K562 (cell line): ENCODE results near the gene LRRC57. TPM values are rescaled to one million over a fixed set of nuclear protein-coding genes. Genes with fewer than 3 reads are reported as not detected.

Experiments used
- ATAC-seq: fragments of 200-7000 bp; cut with Tn5 transposase; 3 replicates; pipeline ENCODE4 v1.9.1; 2020; ENCODE audit warnings: moderate library complexity
- BruUV-seq: library from RNA; stranded (reverse); fragments of 400-500 nt; replicated peaks from 2 replicates; lab custom pipeline; 2021; lab: Mats Ljungman, UMichigan
- CTCF ChIA-PET: fragments of 300-600 bp; formaldehyde crosslinking; extraction: SDS; loops from one replicate; lab custom pipeline; 2021; ENCODE audit warnings: low intra/inter-chr PET ratio; lab: Yijun Ruan, JAX
- POLR2A ChIA-PET: fragments of 300-600, 350-650 bp; sonication (Branson Sonifier 250); formaldehyde crosslinking; extraction: SDS; loops from one replicate; lab custom pipeline; 2021; ENCODE audit warnings: antibody characterized with exemption, inconsistent platforms; lab: Yijun Ruan, JAX
- DNase-seq, 4 experiments: peaks; one replicate each; pipeline versions ENCODE4 v3.0.0 to v3.0.0-alpha.2; 2011 to 2018; ENCODE audit warnings: low spot score in 3 of 4, mixed read lengths in 3 of 4; ENCODE audit errors: extremely low read depth in 1 of 4
- FAIRE-seq: peaks from 2 replicates; lab custom pipeline; 2011; peaks lifted over from hg19 to GRCh38; lab: Jason Lieb, UNC
- H2AFZ ChIP-seq: 2 replicates; pipeline ENCODE4 v1.6.0; 2011; ENCODE audit warnings: low read depth, low read length, control low read depth, inconsistent platforms
- H3K27ac ChIP-seq: fragments of 200-600 bp; 3 replicates; pipeline ENCODE4 v1.8.0; 2011; ENCODE audit warnings: low read depth, mild to moderate bottlenecking, control low read depth, inconsistent platforms, low read length, moderate library complexity, mixed read lengths; ENCODE audit errors: extremely low read depth
- H3K27me3 ChIP-seq, 2 experiments: fragments of 300-600 bp in 1 of 2; 2 replicates in 1 of 2; 3 replicates in 1 of 2; pipeline versions ENCODE4 v1.6.0 to v1.8.0; 2011; ENCODE audit warnings: inconsistent platforms in 2 of 2, low read length in 2 of 2, mild to moderate bottlenecking in 1 of 2, mixed read lengths in 1 of 2, moderate library complexity in 1 of 2; ENCODE audit not compliant: control insufficient read depth in 2 of 2, insufficient read depth in 2 of 2
- H3K36me3 ChIP-seq: fragments of 300-600 bp; 3 replicates; pipeline ENCODE4 v1.8.0; 2011; ENCODE audit warnings: mild to moderate bottlenecking, low read length, inconsistent platforms; ENCODE audit not compliant: control insufficient read depth, insufficient read depth
- H3K4me1 ChIP-seq, 2 experiments: fragments of 200-600 bp in 1 of 2; replicated peaks in 1 of 2; 2 replicates in 1 of 2; 3 replicates in 1 of 2; pipeline versions ENCODE4 v1.5.1 to v1.8.0; 2011; ENCODE audit warnings: inconsistent platforms in 2 of 2, low read length in 2 of 2, mild to moderate bottlenecking in 1 of 2, mixed read lengths in 1 of 2, moderate library complexity in 1 of 2; ENCODE audit not compliant: control insufficient read depth in 2 of 2, insufficient read depth in 2 of 2
- H3K4me2 ChIP-seq: 2 replicates; pipeline ENCODE4 v1.6.1; 2011; ENCODE audit warnings: low read length, control low read depth, inconsistent platforms, mixed read lengths; ENCODE audit not compliant: insufficient read depth
- H3K4me3 ChIP-seq: fragments of 200-600 bp; sonication (generic), shearing (Covaris generic); 2 replicates; pipeline ENCODE4 v1.5.1; 2016; ENCODE audit warnings: control low read depth, inconsistent platforms
- H3K79me2 ChIP-seq: fragments of 200-600 bp; 3 replicates; pipeline ENCODE4 v1.8.0; 2011; ENCODE audit warnings: low read length, inconsistent platforms; ENCODE audit not compliant: control insufficient read depth, insufficient read depth
- H3K9ac ChIP-seq, 2 experiments: 2 replicates each; pipeline versions ENCODE4 v1.6.0 to v1.6.1; 2011; ENCODE audit warnings: low read depth in 2 of 2, low read length in 2 of 2, control low read depth in 1 of 2, inconsistent platforms in 1 of 2, mild to moderate bottlenecking in 1 of 2, mixed read lengths in 1 of 2; ENCODE audit not compliant: insufficient read depth in 1 of 2
- H3K9me1 ChIP-seq: one replicate; pipeline ENCODE4 v1.6.0; 2011; ENCODE audit warnings: inconsistent platforms, mild to moderate bottlenecking, low read length, moderate library complexity; ENCODE audit not compliant: control insufficient read depth, insufficient read depth
- H3K9me3 ChIP-seq: replicated peaks from 2 replicates; pipeline ENCODE4 v1.5.1; 2011; ENCODE audit warnings: low read depth, low read length, inconsistent platforms; ENCODE audit not compliant: control insufficient read depth, insufficient read depth
- H4K20me1 ChIP-seq: replicated peaks from 2 replicates; pipeline ENCODE4 v1.6.1; 2011; ENCODE audit warnings: low read length, inconsistent platforms, mixed read lengths; ENCODE audit not compliant: control insufficient read depth, insufficient read depth
- E2F3 ChIP-seq: fragments of 250-450 bp; sonication (Bioruptor Pico); IDR thresholded peaks from 2 replicates; pipeline ENCODE4 v1.4.0; 2020; ENCODE audit warnings: mild to moderate bottlenecking
- NFATC3 ChIP-seq: fragments of 450-650 bp; IDR thresholded peaks from 2 replicates; pipeline ENCODE4 v1.6.1; 2017; ENCODE audit warnings: mild to moderate bottlenecking
- PHF20 ChIP-seq: fragments of 450-650 bp; IDR thresholded peaks from 2 replicates; pipeline ENCODE4 v1.6.1; 2018; ENCODE audit not compliant: partially characterized antibody
- TAF15 ChIP-seq: fragments of 200-400 bp; formaldehyde crosslinking; IDR thresholded peaks from 2 replicates; pipeline ENCODE4 v1.6.1; 2017; ENCODE audit warnings: mild to moderate bottlenecking, low read depth, low read length, moderate library complexity
- TAF9B ChIP-seq: fragments of 450-650 bp; IDR thresholded peaks from 2 replicates; pipeline ENCODE4 v1.6.1; 2018; ENCODE audit warnings: mild to moderate bottlenecking; ENCODE audit not compliant: partially characterized antibody
- ZNF224 ChIP-seq: sonication (generic); formaldehyde crosslinking; IDR thresholded peaks from 2 replicates; pipeline ENCODE4 v1.8.0; 2022; ENCODE audit warnings: mild to moderate bottlenecking, missing genetic modification reagents
- ZNF384 ChIP-seq: IDR thresholded peaks from 2 replicates; pipeline ENCODE4 v1.6.1; 2012; ENCODE audit warnings: low read depth, low read length, improper control_type of control experiment
- WGBS: fragments of 100-300 bp; shearing (Covaris generic); methylation state at CpG from one replicate; pipeline ENCODE4 v1.1.6; 2016; ENCODE audit warnings: low coverage, mixed read lengths; ENCODE audit not compliant: insufficient coverage; ENCODE audit errors: missing lambda C conversion rate; 5-methylcytosine and 5-hydroxymethylcytosine counted together
- in situ Hi-C: fragments of 300-500 bp; cut with MboI; formaldehyde crosslinking; loops from 4 replicates; pipeline ENCODE4 v1.15.0; 2018; ENCODE audit warnings: inconsistent platforms, mixed read lengths
- intact Hi-C: fragments of 100-400 bp; cut with micrococcal nuclease; formaldehyde crosslinking; loops from 2 replicates; pipeline ENCODE4 v1.14.2; 2022
- polyA plus RNA-seq, 8 experiments: library from polyadenylated mRNA; depleted of rRNA in 4 of 8; stranded (reverse) in 5 of 8; unstranded in 3 of 8; fragments of >200 nt; fragmentation: Nextera tagmentation in 2 of 8; fragmentation: Illumina TruSeq in 1 of 8; extraction: Ambion mirVana in 2 of 8; extraction: Trizol in 1 of 8; gene quantifications; 2 replicates each; pipeline versions ENCODE4 v1.2.1 to v1.2.3, GENCODE V29; 2011 to 2014; ENCODE audit warnings: inconsistent platforms in 1 of 8, missing spikeins in 1 of 8
- total RNA-seq, 7 experiments: library from RNA; depleted of rRNA in 6 of 7; stranded (reverse); fragments of >200 nt in 6 of 7; fragmentation: Illumina TruSeq in 2 of 7; extraction: Trizol in 2 of 7; gene quantifications; 2 replicates each; pipeline versions ENCODE4 v1.2.1 to v1.2.3, GENCODE V29; 2011 to 2021; ENCODE audit warnings: low replicate concordance in 1 of 7
- TF ChIP-seq, protein P1 (sequence below): fragments of 250-450 bp; sonication (Bioruptor Pico); IDR thresholded peaks from 2 replicates; pipeline ENCODE4 v1.8.0; 2022; ENCODE audit warnings: moderate library complexity, mild to moderate bottlenecking, inconsistent platforms
- TF ChIP-seq, protein P2 (sequence below), 2 experiments: fragments of 450-650 bp; formaldehyde crosslinking in 1 of 2; IDR thresholded peaks; 2 replicates each; pipeline versions ENCODE4 v1.4.0 to v1.6.1; 2014 to 2020; ENCODE audit warnings: mild to moderate bottlenecking in 2 of 2, borderline replicate concordance in 1 of 2, low read depth in 1 of 2
- TF ChIP-seq, protein P3 (sequence below): fragments of 450-650 bp; IDR thresholded peaks from 2 replicates; pipeline ENCODE4 v1.6.1; 2016; ENCODE audit warnings: missing biosample characterization, missing genetic modification characterization

Gene LRRC57
- total and polyA plus RNA-seq, 9 of the 15 experiments (the other 6 are each of a cell fraction or from before 2014, with no cell fraction given) = 3.9 to 20.4 (median 14.8) TPM

DNA sequence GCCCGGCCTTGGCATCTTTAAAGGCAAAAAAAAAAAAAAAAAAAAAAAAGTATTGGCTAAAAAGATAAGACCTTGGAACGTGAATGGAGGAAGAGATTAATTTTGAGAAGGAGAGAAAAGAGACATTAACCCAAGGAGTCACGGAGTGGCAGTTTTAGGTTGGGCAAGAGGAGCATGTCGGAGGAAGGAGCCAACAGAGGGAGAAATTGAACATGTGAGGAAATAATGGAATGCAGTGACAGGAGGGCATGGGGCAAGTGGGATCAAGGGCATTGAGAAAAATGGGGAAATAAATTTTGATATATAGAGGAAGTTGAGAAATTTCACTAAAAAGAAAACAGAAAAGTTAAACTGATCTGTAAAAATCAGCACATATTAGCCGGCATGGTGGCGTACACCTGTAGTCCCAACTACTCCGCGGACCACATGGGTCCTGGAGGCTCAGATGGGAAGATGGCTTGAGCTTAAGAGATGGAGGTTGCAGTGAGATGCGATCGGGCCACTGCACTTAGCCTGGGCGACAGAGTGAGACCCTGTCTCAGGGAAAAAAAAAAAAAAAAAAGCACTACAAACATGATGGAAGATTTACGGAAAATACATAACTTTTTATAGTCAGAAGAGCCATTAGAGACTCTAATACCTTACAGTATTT, 1.3 kb upstream of the LRRC57 start:
- ChIA-PET CTCF (no interaction called here), POLR2A (interaction anchor here (0.7 to 3.0 kb wide), 3 partner anchors 11 to 19 kb away, joined by 3 to 14 read pairs (median 4); no protein-coding TSS in a partner anchor)
- intact Hi-C loops (loop anchor here (2.0 to 10.0 kb wide), 2 partner anchors 55 to 105 kb away; partner anchors contain the start of gene SNAP23), in situ Hi-C loops (no loop called here)
- H3K36me3 ChIP-seq = peaks cover 48% of the 10 kb centered on the region
- no peaks in the 10 kb centered on the region for H3K9me3 ChIP-seq
- peaks cover 5% of the 10 kb centered on the region; the same call in 1 of the 2 replicates for H4K20me1 ChIP-seq
- peak overlapping the region; percentile 44; the same call in 2 of the 3 replicates for H3K27ac ChIP-seq
- FAIRE-seq (no peak), DNase-seq (peak in 1 of 4 experiments; percentile 24), ATAC-seq (no peak)
- H3K9me1 ChIP-seq = no peaks in the 10 kb centered on the region
- H3K27me3 ChIP-seq = no peaks in the 10 kb centered on the region
- H3K79me2 ChIP-seq = peaks cover 85% of the 10 kb centered on the region
- H3K4me3 ChIP-seq = peak overlapping the region; percentile 98
- BruUV-seq = no TSS peak
- H3K4me1 ChIP-seq = peaks cover 9 to 24% of the 10 kb centered on the region in 2 experiments
- H3K9ac ChIP-seq = peak overlapping the region; percentile 87 to 93
- H3K4me2 ChIP-seq = peak overlapping the region; percentile 91
- peak overlapping the region; percentile 28; the same call in 1 of the 2 replicates for H2AFZ ChIP-seq
- WGBS = 12% methylated on average over 10 of the region's 12 CpGs
- TF ChIP-seq PHF20 = no peak
- no peak for TF ChIP-seq E2F3 (CRISPR knock-in tag)
- TF ChIP-seq, protein P1, sequence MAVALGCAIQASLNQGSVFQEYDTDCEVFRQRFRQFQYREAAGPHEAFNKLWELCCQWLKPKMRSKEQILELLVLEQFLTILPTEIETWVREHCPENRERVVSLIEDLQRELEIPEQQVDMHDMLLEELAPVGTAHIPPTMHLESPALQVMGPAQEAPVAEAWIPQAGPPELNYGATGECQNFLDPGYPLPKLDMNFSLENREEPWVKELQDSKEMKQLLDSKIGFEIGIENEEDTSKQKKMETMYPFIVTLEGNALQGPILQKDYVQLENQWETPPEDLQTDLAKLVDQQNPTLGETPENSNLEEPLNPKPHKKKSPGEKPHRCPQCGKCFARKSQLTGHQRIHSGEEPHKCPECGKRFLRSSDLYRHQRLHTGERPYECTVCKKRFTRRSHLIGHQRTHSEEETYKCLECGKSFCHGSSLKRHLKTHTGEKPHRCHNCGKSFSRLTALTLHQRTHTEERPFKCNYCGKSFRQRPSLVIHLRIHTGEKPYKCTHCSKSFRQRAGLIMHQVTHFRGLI (CRISPR knock-in tag) = no peak
- TF ChIP-seq ZNF384 = 0 out of 2 replicates have a peak, but pooled peaks have one; percentile 28
- TF ChIP-seq ZNF224 = no peak
- no peak for TF ChIP-seq TAF15
- TF ChIP-seq NFATC3 = no peak
- TF ChIP-seq, protein P2, sequence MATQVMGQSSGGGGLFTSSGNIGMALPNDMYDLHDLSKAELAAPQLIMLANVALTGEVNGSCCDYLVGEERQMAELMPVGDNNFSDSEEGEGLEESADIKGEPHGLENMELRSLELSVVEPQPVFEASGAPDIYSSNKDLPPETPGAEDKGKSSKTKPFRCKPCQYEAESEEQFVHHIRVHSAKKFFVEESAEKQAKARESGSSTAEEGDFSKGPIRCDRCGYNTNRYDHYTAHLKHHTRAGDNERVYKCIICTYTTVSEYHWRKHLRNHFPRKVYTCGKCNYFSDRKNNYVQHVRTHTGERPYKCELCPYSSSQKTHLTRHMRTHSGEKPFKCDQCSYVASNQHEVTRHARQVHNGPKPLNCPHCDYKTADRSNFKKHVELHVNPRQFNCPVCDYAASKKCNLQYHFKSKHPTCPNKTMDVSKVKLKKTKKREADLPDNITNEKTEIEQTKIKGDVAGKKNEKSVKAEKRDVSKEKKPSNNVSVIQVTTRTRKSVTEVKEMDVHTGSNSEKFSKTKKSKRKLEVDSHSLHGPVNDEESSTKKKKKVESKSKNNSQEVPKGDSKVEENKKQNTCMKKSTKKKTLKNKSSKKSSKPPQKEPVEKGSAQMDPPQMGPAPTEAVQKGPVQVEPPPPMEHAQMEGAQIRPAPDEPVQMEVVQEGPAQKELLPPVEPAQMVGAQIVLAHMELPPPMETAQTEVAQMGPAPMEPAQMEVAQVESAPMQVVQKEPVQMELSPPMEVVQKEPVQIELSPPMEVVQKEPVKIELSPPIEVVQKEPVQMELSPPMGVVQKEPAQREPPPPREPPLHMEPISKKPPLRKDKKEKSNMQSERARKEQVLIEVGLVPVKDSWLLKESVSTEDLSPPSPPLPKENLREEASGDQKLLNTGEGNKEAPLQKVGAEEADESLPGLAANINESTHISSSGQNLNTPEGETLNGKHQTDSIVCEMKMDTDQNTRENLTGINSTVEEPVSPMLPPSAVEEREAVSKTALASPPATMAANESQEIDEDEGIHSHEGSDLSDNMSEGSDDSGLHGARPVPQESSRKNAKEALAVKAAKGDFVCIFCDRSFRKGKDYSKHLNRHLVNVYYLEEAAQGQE (IDR thresholded peaks at IDR 0.05; ENCODE audit: borderline replicate concordance) = no peak; the same call in 1 of the 2 replicates
- TF ChIP-seq, protein P2 (CRISPR knock-in tag; IDR thresholded peaks at IDR 0.05; ENCODE audit: low read depth) = no peak
- no peak for TF ChIP-seq TAF9B
- TF ChIP-seq, protein P3, sequence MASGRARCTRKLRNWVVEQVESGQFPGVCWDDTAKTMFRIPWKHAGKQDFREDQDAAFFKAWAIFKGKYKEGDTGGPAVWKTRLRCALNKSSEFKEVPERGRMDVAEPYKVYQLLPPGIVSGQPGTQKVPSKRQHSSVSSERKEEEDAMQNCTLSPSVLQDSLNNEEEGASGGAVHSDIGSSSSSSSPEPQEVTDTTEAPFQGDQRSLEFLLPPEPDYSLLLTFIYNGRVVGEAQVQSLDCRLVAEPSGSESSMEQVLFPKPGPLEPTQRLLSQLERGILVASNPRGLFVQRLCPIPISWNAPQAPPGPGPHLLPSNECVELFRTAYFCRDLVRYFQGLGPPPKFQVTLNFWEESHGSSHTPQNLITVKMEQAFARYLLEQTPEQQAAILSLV = no peak
